ENCODE measurements around the gene IL1RN. TPM values are rescaled to one million over a fixed set of nuclear protein-coding genes. Genes with fewer than 3 reads are reported as not detected.
A peak's percentile ranks its signal among the peaks of the same experiment; 100 is the strongest.

Gene IL1RN
- total RNA-seq, 1 donor from 2014 or later: not detected

DNA sequence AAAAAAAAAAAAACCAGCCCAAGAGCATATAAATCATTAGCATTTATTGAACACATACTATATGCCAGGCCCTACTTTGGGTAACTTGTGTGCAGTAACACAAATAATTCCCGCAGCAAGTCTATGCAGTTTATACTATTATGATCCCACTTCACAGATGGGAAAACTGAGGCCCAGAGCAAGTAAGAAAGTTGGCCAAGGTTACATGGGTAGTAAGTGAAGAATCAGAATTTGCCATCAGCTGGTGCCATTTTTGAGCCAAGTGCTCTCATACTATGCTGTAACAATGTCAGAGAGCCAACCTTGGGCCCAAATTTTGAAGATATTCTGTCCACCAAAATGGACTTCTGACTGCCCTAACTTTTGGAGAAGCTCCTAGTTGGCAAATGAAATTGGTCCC is 32.9 kb downstream of the IL1RN start:
- no peaks in the 10 kb centered on the region for H3K36me3 Mint-ChIP-seq (ENCODE audit: unreplicated experiment)
- no peak overlapping the region for H3K4me3 Mint-ChIP-seq (ENCODE audit: unreplicated experiment)
- TF ChIP-seq, protein P1, sequence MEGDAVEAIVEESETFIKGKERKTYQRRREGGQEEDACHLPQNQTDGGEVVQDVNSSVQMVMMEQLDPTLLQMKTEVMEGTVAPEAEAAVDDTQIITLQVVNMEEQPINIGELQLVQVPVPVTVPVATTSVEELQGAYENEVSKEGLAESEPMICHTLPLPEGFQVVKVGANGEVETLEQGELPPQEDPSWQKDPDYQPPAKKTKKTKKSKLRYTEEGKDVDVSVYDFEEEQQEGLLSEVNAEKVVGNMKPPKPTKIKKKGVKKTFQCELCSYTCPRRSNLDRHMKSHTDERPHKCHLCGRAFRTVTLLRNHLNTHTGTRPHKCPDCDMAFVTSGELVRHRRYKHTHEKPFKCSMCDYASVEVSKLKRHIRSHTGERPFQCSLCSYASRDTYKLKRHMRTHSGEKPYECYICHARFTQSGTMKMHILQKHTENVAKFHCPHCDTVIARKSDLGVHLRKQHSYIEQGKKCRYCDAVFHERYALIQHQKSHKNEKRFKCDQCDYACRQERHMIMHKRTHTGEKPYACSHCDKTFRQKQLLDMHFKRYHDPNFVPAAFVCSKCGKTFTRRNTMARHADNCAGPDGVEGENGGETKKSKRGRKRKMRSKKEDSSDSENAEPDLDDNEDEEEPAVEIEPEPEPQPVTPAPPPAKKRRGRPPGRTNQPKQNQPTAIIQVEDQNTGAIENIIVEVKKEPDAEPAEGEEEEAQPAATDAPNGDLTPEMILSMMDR (IDR thresholded peaks at IDR 0.05; ENCODE audit: partially characterized antibody, unreplicated experiment): no peak
- H3K9me3 Mint-ChIP-seq (ENCODE audit: unreplicated experiment): peaks cover 2% of the 10 kb centered on the region
- H3K27ac Mint-ChIP-seq (ENCODE audit: unreplicated experiment): no peak overlapping the region
- no peak for DNase-seq
- peaks cover 6% of the 10 kb centered on the region for H3K4me1 Mint-ChIP-seq (ENCODE audit: low read depth, unreplicated experiment)
- peaks cover 11% of the 10 kb centered on the region for H3K27me3 Mint-ChIP-seq (ENCODE audit: unreplicated experiment)

DNA sequence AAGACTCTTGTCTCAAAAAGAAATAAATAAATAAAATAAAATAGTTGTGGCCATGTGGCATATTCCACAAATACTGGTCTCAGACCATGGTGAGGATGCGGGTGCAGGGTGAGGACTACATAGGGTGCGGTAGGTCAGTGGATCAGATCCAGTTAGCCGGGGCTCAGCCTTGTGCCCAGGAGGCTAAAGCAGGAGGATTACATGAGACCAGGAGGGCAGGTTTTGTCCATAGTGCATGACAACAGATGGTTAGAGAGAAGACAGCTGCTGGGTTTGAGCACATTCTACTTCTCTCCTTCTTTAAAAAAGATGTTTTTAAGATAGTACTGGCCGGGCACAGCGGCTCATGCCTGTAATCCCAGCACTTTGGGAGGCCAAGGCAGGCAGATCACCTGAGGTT is 33.6 kb downstream of the IL1RN start:
- Mint-ChIP-seq H3K27me3 (ENCODE audit: unreplicated experiment) (peaks cover 11% of the 10 kb centered on the region), H3K4me3 (ENCODE audit: unreplicated experiment) (no peak overlapping the region), H3K27ac (ENCODE audit: unreplicated experiment) (peak overlapping the region; percentile 77), H3K36me3 (ENCODE audit: unreplicated experiment) (no peaks in the 10 kb centered on the region), H3K9me3 (ENCODE audit: unreplicated experiment) (peaks cover 2% of the 10 kb centered on the region), H3K4me1 (ENCODE audit: low read depth, unreplicated experiment) (peaks cover 6% of the 10 kb centered on the region)
- no peak for DNase-seq
- TF ChIP-seq, protein P1 (IDR thresholded peaks at IDR 0.05; ENCODE audit: partially characterized antibody, unreplicated experiment): no peak

DNA sequence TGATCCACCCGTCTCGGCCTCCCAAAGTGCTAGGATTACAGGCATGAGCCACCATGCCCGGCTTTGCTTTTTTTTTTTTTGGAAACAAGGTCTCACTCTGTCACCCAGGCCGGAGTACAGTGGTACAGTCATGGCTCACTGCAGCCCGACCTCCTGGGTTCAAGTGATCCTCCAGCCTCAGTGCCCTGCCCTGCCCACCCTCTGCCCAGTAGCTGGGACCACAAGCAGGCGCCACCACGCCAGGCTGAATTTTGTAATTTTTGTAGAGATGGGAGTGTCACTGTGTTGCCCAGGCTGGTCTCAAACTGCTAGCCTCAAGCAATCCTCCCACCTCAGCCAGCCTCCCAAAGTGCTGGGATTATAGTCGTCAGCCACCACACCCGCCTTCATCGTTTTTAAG is 34.8 kb downstream of the IL1RN start:
- H3K4me3 Mint-ChIP-seq (ENCODE audit: unreplicated experiment): no peak overlapping the region
- H3K27ac Mint-ChIP-seq (ENCODE audit: unreplicated experiment): no peak overlapping the region
- H3K27me3 Mint-ChIP-seq (ENCODE audit: unreplicated experiment): peaks cover 10% of the 10 kb centered on the region
- H3K4me1 Mint-ChIP-seq (ENCODE audit: low read depth, unreplicated experiment): peaks cover 9% of the 10 kb centered on the region
- no peak for DNase-seq
- no peaks in the 10 kb centered on the region for H3K36me3 Mint-ChIP-seq (ENCODE audit: unreplicated experiment)
- peaks cover 2% of the 10 kb centered on the region for H3K9me3 Mint-ChIP-seq (ENCODE audit: unreplicated experiment)
- TF ChIP-seq, protein P1 (IDR thresholded peaks at IDR 0.05; ENCODE audit: partially characterized antibody, unreplicated experiment): no peak

DNA sequence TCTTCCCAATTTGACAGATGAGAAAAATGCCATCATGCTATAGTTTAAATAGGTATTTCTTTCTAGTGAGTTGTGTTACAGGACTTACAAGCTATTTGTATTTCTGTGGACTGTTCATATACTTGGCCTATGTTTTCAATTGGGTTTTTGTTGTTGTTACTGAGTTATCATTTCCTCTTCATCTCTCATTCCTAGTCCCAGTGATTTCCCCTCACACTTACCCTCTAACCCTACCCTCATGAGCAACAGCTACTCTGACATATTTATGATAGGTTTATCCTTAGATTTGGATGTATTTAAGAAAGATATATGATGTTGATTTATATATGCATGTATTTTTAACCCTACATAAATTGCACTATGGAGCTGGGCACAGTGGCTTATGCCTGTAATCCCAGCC is 35.5 kb downstream of the IL1RN start:
- DNase-seq: no peak
- Mint-ChIP-seq H3K27me3 (ENCODE audit: unreplicated experiment) (peaks cover 10% of the 10 kb centered on the region), H3K4me1 (ENCODE audit: low read depth, unreplicated experiment) (peaks cover 9% of the 10 kb centered on the region), H3K9me3 (ENCODE audit: unreplicated experiment) (peaks cover 2% of the 10 kb centered on the region), H3K36me3 (ENCODE audit: unreplicated experiment) (no peaks in the 10 kb centered on the region), H3K27ac (ENCODE audit: unreplicated experiment) (no peak overlapping the region), H3K4me3 (ENCODE audit: unreplicated experiment) (no peak overlapping the region)
- TF ChIP-seq, protein P1 (IDR thresholded peaks at IDR 0.05; ENCODE audit: partially characterized antibody, unreplicated experiment): no peak

DNA sequence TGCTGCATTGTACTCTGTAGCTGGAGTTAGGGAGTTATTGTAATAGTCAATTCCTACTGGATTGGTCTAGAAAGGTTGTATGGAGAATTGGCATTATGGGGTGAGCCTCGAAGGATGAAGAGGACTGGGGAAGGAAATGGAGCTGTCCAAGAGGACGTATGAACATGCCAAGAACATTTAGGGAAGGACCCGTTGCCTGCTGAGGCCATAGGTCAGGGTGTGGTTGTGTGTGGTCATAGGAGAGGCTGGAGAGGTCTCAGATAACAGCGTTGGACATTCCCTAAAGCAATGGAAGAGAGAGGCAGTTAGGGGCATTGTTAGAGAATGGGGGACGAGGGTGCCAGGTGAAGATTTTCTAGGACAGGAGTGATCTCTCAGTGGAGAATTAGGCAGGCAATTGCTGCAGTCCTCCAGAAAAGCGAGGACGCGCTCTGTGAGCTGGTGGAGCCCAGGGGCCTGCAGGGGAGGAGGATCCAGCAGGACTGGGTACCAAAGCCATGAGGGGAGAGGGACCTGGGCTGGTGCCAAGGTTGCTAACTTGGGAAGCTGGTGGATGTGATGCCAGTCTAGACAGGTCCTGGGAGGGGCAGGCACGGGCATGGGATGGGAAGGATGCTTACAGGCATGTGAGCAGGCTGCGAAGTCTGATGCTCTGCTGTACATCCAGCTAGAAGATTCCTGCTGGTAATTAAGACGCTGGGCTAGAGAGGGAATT is 37.0 kb downstream of the IL1RN start:
- TF ChIP-seq, protein P1 (IDR thresholded peaks at IDR 0.05; ENCODE audit: partially characterized antibody, unreplicated experiment): no peak
- Mint-ChIP-seq H3K36me3 (ENCODE audit: unreplicated experiment) (no peaks in the 10 kb centered on the region), H3K4me1 (ENCODE audit: low read depth, unreplicated experiment) (peaks cover 9% of the 10 kb centered on the region), H3K27ac (ENCODE audit: unreplicated experiment) (no peak overlapping the region), H3K4me3 (ENCODE audit: unreplicated experiment) (no peak overlapping the region), H3K9me3 (ENCODE audit: unreplicated experiment) (peaks cover 2% of the 10 kb centered on the region), H3K27me3 (ENCODE audit: unreplicated experiment) (peaks cover 2% of the 10 kb centered on the region)
- no peak for DNase-seq

All from glutamatergic neuron (in vitro differentiated cells).